Stimulated activated CD8-positive, alpha-beta memory T cell treated with anti-CD3 and anti-CD28 coated beads, Interleukin-4, amount 100 ng/mL, for 1 hour (primary cell): ENCODE data around the gene FAM135A.
"Not testable (repeated sequence)": the region's sequence is repeated elsewhere in the genome, so short reads cannot be mapped to it uniquely, and the experiment has no call there.

Experiments used
- DNase-seq, 2 donors: peaks; one replicate each; pipeline ENCODE4 v3.0.0-alpha.2; 2020; ENCODE audit warnings: low read depth in 2 of 2, low spot score in 1 of 2

Gene FAM135A

DNA sequence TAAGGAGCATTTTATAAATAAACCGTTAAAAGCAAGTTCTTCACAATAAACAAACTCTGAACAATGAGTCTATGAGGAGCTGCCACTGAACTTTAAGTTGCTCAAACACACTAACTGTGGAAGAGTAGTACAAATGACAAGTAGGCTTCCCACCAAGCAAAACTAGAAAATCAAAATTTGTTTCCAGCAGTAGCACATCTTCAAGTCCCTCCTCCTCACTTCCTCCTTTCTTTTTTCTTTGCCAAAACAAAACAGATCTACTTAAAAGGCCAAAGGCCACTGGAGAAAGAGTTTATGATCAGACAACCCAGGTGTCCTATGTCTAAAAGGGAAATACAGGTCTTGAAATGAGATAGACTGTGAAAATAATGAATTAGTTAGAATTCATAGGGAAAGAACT is 17.1 kb upstream of the FAM135A start:
- no peak for DNase-seq

DNA sequence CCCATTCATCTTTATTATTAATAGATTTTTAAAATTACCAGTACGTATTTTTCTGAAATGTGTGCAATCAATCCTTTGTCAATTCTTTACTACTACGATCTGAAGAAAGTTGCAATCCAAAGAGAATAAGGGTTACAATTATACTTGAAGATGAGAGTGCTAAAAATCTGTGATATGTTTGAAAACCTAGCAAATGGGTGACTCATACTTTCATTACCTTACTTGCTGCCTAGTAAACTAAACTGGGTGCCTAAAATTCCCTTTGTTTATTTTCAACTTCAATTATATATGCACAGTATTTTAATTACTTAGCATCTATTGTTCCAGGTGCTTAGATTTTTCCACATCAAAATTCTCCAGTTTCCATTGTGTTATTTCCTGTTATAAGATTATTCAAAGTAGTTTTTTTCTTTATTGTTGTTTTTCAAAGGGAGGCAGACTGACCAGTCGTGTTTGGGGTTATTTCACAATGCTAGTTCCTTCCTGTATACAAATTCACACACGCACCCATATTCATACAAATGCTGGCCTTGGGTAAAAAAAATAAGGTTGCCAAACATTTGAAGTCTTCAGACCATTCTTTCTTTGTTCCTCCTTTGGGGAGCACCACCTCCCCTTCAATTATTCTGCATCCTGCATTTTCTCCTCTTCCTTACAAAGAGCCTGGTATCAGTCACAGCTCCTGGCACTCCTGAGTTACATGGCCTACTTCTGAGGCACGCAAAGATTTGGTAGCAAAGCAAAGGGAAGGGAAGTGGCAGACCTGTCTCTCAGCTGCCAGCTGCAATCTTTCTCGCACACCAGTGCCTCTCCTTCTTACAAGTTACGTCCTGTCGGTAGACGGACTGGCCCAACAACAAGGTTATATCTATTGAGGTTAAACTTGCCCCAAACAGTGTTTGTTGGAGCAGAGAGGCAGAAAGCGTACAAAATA is 16.2 kb upstream of the FAM135A start:
- no peak for DNase-seq

DNA sequence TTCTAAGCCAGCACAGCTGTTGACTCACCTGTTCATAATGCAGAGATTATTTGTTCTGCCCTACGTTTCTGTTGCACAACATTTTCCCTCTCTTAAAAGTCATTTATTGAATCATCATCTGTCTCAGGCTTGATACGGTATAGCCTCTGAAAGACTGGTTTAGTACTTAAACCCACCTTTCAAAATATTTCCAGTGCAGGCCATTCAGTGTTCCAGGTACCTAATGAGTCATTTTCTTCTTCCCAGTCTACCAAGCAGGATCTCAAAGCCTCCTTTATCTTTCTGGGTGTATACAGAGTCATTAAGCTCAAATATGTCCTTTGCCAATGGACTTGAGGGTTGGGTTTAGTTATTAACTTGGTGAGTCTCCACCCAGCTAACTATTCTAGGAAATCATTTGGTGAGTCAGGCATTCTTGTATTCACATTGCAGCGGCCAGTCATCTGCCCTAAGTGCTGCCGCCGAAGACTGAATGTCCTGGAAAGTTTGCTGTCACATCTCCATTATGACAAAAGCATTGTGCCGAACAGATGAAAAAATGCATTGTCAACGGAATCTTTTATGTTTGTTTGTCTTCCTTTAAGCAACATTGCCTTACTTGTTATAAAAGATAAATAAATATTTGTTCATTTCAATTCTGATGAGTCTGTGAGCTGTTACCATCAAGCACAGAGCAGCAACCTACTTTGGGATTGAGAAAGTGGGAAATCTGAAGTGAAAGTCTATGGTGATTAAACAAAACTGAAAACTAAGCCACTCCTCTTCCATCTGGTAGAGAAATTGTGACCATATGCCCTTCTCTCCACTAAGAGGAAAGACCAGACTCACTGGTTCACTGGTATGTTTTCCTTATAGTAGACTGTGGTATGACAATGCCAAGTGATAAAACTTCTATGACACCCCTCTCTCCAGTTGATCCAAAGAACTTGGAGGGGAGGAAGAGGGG is 14.3 kb upstream of the FAM135A start:
- DNase-seq, result no peak

DNA sequence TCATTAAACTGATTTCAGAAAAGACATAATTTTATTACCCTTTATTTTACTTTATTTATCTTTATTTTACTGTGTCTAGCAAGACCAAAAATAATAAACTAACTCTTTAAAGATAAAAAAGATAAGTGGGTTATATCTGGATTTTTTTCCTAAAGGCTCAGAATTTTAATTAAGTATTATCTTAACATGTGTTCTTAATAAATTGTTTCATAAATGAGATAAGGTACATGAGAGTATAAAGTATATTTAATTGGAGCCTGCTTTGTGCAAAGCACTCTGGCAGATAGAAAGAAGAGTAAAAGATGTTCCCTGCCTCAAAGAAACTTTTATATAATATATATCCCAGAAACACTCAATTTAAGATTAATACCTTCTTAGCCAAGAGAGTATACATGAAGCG is 8.7 kb upstream of the FAM135A start:
- no peak for DNase-seq

DNA sequence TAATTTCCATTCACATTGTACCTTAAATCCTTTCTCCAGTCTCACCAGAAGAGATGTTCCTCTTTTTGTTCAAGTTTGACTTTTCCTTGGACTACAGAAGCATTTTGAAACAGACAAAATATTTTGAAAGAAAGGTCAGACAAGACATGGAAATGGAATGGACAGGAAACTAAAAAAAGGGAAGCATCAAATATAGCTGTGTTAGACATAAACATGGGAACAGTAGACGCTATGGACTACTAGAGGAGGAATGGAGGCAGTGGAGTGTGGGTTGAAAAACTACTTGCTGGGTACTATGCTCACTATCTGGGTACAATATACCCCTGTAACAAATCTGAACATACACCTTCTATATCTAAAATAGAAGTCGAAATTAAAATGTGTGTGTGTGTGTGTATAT is 4.1 kb upstream of the FAM135A start:
- no peak for DNase-seq

DNA sequence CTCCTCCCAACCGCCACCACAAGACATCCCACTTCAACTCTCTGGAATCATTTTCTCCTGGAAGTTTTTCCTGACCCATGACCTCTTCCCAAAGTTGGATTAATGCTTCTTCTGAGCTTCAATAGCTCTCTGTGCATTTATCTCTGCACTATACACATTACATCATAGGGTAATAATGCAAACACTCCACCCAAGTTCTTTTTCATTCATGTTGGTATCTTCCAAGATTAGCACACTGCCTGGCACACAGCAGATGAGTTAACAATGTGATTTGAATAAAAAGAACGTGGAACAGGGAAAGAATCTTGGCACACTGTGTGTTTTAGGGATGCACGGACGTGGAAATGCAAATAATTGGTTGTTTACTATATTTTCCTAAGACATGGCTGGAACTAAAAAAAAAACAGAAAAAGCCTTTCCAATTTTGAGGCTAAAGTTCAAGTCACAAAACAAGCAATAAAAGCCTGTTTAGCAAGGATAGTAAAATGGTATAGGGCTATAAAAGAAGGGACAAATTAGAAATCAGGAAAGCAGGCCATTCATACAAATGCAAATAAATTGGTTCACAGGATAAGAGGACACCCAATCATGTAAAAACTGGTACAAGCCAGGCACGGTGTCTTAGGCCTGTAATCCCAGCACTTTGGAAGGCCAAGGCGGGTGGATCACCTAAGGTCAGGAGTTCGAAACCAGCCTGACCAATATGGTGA is 1.6 kb upstream of the FAM135A start:
- DNase-seq, result no peak

DNA sequence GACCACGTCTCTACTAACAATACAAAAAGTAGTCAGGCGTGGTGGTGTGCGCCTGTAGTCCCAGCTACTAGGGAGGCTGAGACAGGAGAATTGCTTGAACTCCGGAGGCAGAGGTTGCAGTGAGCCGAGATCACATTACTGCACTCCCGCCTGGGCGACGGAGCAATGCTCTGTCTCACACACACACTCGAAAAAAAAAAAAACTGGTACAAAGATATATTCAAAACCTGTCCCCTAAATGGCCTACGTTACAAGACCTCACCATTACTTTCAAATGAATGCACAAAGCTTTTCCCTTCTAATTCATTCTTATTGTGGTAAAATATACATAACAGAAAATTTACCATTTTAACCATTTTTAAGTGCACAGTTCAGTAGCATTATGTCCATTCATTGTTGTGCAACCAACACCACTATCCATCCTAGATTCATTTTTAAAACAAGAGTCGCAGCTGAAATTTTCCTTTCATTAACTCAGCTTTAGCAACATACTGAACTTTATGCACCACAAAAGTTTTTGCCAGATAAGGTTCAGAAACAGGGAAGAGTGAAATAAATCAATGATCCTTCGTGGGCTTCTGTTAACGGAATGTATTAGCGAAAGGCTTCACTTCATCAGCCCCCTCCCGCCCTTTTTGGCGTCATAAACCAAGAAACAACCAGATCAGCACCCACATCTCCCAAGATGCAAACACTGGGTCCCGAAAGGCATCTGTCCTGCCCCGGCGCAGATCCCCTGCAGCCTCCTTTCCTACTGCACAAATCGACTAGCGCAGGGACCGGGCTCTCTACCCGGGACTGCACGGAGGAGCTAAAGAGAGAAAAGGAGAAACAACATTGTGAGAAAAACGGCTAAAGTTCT is 825 bp upstream of the FAM135A start:
- peak in 1 of 2 donors; percentile 2 for DNase-seq

DNA sequence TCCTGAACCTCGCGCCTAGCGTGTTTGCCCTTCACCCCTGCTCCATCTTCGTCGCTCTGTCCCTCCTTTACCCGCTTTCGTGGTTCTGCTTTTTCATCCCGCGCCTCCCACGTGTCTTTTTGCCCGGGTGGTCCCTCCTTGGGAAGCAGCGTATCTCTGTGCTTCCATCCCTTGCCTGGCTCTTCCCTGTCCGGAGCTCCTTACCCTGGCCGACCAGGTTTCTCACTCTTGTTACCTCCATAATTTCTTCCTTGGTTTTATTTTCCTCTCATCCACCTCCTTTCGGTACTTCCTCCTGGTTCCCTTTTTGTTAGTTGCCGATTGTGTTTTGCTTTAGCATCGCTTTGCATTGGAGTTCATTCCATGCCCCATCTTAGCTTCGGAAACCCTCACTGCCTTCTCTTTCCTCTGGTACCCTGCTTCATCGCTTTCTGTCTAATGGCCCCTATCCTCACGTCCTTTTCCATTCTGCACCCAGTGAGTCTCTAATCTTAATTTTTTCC is 735 bp downstream of the FAM135A start:
- no peak for DNase-seq

DNA sequence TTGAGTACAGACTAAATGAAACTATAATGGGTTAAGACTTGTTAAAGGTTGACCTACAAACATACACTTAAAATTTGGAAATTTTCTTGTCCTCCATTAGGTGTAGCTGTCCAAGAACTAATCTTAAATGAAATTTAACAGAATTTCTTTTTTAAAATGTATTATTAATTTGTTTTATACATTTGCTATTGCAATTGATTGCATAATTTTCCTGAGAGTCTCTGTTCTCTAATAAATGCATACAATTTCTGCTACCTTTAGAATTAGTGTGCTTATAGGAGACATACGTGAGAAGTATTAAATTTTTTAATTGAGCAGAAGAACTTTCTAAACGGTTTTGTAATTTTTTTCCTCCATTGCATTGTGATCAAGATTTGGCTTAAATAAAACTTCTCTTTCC is 1.5 kb downstream of the FAM135A start:
- DNase-seq, result no peak

DNA sequence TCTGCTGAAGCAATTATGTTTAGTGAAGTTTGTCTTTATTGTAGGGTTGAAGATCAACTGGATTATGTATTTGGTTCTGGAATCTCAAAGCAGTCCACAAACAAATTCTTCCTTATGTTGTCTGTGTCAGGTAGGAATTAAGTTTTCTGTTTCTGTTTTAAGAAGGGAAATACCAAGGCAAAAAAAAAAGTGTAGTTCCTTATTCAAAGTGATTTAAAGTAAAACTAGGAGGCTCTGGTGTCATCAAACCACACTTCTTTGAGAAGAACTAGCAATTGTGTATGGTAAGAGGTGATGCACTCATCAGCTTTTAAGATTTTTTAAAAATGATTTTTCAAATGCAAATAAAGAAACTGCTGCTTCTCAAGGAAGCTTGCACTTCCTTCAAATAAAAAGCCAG is 1.9 kb downstream of the FAM135A start:
- no peak for DNase-seq

DNA sequence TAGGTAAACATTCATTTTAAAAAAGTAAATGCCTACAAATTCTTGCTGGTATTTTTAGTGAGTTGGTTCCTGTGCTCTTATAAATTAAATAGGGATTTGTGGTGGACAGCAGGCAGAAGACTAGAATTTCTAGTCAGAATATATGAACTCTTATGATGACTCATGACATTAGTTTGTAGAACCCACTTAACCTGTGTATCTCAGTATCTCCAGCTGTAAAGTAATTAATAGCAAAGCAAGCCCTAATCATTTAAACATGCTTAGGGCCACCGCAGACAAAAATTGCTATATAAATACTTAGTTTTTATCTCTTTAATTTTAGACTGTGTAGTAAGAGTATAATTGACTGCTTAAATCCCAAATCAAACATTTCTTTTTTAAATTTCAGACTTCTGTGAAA is 2.4 kb downstream of the FAM135A start:
- DNase-seq, result no peak

DNA sequence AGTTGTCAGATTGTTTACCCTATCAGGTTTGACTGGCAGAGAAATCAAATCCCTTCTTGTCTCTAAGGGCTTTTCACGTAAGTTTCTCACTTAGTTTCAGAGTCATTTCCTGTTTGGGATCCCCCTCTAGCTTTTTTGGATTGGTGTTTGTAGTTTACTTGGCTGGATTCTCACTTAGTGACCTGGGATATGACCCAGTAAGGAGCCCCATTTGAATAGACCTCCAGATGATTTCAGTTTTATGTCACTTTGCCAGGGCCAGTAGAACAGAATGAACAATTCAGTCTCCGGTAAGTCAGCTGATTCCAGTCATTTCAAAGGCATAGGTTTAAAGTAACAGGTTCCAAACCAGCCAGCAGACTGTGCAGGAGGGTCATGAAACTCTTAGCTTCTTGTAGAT is 8.2 kb downstream of the FAM135A start:
- no peak for DNase-seq

DNA sequence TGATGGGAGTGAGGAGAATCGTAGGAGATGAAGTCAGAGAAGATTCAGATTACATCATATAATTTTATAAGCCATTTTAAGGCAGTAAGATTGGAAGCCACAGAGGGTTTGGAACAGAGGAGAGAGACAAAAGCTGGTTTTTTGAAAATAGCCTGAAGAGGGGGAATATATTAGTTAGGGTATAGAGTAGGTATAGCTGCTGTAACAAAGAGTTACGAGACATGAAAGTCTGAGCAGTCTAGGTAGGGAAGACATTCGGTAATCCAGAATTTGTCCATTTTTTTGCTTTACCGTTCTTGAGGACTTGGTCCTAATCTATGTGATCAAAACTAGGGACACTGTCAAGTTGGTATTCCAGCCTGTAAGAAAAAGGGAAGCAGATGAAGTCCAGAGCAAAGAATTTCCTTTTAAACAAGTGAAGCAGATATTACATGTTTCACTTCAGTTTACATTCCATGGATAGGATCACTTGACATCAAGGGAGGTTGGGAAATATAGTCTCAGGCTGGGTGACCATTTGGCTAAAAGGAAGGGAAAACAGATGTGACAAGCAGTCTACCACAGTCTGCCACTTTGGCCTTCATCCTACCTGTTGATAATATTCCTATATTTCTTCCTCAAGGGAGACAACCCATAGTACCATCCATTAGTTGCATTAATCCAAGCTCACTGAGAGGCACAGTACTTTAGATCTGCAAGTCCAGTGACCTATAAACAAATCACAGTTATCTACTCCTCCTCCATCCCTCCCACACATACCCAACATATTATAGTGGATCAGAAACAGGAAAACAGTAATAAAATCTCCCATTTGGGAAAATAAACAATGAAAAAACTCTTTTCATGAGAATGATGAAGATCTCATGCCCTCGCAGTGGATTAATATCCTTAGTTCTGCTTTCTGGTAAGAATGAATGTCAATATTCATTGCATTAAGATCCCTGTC is 10.2 kb downstream of the FAM135A start:
- DNase-seq, result no peak

DNA sequence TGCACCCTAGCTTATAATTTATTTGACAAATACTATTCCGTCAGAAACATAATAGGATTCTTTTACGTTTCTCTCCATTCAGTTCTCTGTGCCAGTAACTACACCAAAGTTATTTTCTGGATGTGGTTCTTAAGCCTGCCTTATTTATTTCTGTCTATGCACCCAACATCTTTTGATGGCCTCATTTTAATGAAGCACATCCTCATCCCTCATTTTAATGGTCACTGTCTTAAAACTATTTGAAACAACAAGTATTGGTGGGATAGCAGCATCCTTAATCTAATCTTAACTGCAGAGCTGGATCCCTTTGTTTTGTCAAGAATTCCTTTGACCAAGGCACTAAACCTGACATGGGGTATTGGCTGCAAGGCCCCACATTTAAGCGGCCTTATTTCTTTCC is 11.0 kb downstream of the FAM135A start:
- no peak for DNase-seq

DNA sequence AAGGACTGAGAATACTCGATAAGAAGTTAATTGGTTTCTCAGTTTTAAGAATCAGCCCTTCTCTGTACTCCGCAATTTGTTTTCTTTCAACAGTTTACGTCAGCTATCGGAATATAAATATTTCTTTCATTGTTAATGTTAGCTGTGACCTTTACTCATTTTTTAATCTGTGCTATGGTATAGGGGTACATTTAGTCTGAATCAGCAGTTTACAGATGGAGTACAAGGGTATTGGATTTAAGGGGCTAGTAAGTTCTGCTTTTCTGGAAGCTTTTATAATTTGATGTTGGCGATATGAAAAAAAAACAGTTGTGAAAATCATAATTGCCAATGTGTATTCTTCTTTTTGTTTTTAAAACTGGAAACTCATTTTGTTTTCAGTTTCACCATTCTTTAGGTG is 23.0 kb downstream of the FAM135A start:
- DNase-seq, result no peak

DNA sequence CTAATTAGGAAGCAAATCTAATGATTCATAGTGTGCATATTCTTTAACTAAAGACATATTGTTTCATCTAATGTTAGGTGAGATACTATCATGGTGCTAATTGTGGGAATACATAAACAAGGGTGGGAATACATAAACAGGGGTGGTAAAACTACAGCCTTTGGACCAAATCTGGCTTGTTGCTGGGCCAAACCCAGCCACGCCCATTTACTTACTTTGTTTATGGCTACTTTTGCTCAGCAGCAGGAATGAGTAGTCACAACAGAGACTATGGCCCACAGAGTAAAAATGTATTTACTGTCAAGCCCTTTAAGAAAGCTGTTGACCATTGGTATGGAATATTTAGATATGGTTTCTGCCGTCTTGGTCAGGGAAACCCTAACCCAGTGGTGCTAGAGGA is 31.7 kb downstream of the FAM135A start:
- DNase-seq, result no peak

DNA sequence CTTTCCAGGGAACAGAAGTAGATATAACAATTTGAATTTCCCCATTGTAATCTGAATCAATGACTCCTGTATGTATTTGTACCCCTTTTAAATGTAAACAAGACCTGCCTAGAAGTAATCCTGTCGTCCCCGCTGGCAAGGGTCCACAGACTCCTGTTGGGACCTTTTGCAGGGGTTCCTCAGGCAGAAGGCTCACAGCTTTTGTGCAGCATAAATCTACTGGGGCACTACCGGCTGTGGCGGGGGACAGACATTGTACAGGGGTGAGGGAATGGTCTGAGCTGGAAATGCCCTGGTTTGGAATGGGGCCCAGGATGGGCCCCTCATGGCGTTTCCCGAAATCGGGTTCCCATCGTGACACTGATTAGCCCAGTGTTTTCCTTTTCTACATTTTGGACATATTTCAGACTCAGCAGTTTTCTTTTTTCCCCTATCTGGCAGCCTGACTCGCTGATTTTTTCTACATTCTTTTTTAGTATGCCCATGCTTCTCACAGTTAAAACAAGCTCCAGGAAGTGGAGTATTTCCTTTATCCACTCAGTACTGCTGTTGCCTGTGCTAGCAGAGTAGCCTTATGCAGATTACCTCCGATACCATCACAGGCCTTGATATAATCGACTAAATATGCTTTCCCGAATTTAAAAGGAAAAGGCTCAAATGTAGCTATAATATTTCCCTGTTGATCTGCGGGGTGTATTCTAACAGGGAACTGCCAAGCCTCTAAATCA is 34.2 kb downstream of the FAM135A start:
- not testable (repeated sequence) for DNase-seq

DNA sequence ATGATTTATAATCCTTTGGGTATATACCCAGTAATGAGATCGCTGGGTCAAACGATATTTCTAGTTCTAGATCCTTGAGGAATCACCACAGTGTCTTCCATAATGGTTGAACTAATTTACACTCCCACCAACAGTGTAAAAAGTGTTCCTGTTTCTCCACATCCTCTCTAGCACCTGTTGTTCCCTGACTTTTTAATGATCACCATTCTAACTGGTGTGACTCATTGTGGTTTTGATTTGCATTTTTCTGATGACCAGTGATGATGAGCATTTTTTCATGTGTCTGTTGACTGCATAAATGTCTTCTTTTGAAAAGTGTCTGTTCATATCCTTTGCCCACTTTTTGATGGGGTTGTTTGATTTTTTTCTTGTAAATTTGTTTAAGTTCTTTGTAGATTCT is 40.6 kb downstream of the FAM135A start:
- DNase-seq, result not testable (repeated sequence)
